OCI-LY1 (cell line): ENCODE results near the gene ZMIZ1.

ENCODE experiments used
- H2AFZ ChIP-seq: fragments of 200-600 bp; sonication (generic), shearing (Covaris generic); 2 replicates; pipeline ENCODE4 v1.6.0; 2014; ENCODE audit warnings: antibody characterized with exemption, mild to moderate bottlenecking, low read length
- H3F3A ChIP-seq: fragments of 200-600 bp; sonication (generic), shearing (Covaris generic); 2 replicates; pipeline ENCODE4 v1.6.0; 2014; ENCODE audit warnings: mild to moderate bottlenecking, antibody characterized with exemption, low read length, moderate library complexity; ENCODE audit not compliant: insufficient read depth
- H3K27ac ChIP-seq: fragments of 200-600 bp; sonication (generic); 2 replicates; pipeline ENCODE4 v1.5.1; 2014; ENCODE audit warnings: low read length, mixed run types, mild to moderate bottlenecking, low read depth; ENCODE audit not compliant: poor library complexity, severe bottlenecking
- H3K27me3 ChIP-seq: fragments of 200-600 bp; sonication (generic); 2 replicates; pipeline ENCODE4 v1.6.0; 2014; ENCODE audit warnings: antibody characterized with exemption, mild to moderate bottlenecking, low read length, moderate library complexity; ENCODE audit not compliant: insufficient read depth
- H3K36me3 ChIP-seq: fragments of 200-600 bp; sonication (generic); 2 replicates; pipeline ENCODE4 v1.6.1; 2014; ENCODE audit warnings: mild to moderate bottlenecking, antibody characterized with exemption, low read length, moderate library complexity, mixed read lengths; ENCODE audit not compliant: insufficient read depth
- H3K4me1 ChIP-seq: fragments of 200-600 bp; sonication (generic); 2 replicates; pipeline ENCODE4 v1.5.1; 2014; ENCODE audit warnings: mild to moderate bottlenecking, low read length, moderate library complexity; ENCODE audit not compliant: insufficient read depth, severe bottlenecking
- H3K4me2 ChIP-seq: fragments of 200-600 bp; sonication (generic), shearing (Covaris generic); 2 replicates; pipeline ENCODE4 v1.6.1; 2014; ENCODE audit warnings: low read length
- H3K4me3 ChIP-seq: fragments of 200-600 bp; sonication (generic); 2 replicates; pipeline ENCODE4 v1.5.1; 2014; ENCODE audit warnings: low read length, low read depth, mild to moderate bottlenecking, mixed read lengths; ENCODE audit not compliant: poor library complexity, severe bottlenecking
- H3K79me2 ChIP-seq: fragments of 200-600 bp; shearing (Covaris generic); 2 replicates; pipeline ENCODE4 v1.6.1; 2016; ENCODE audit warnings: mixed run types, low read length, mixed read lengths; ENCODE audit not compliant: insufficient read depth
- H3K9ac ChIP-seq: fragments of 200-600 bp; sonication (generic), shearing (Covaris generic); 2 replicates; pipeline ENCODE4 v1.6.1; 2014; ENCODE audit warnings: mild to moderate bottlenecking, low read length, mixed read lengths
- H3K9me2 ChIP-seq: fragments of 200-600 bp; sonication (generic), shearing (Covaris generic); 2 replicates; pipeline ENCODE4 v1.6.1; 2014; ENCODE audit warnings: low read depth, mild to moderate bottlenecking, low read length, mixed read lengths
- H3K9me3 ChIP-seq: fragments of 200-600 bp; shearing (Covaris generic); 2 replicates; pipeline ENCODE4 v1.6.1; 2014; ENCODE audit warnings: low read length, mixed read lengths
- H4K20me1 ChIP-seq: fragments of 200-600 bp; sonication (generic), shearing (Covaris generic); 2 replicates; pipeline ENCODE4 v1.6.0; 2016; ENCODE audit warnings: mild to moderate bottlenecking, low read length; ENCODE audit not compliant: insufficient read depth
- EZH2 ChIP-seq: fragments of 200-600 bp; sonication (generic), shearing (Covaris generic); IDR thresholded peaks from 2 replicates; pipeline ENCODE4 v1.8.0; 2017; ENCODE audit warnings: borderline replicate concordance, mixed run types, mild to moderate bottlenecking, antibody characterized with exemption, low read length, moderate library complexity, mixed read lengths
- TF ChIP-seq, protein P1 (sequence below): fragments of 200-600 bp; sonication (generic), shearing (Covaris generic); IDR thresholded peaks from 2 replicates; pipeline ENCODE4 v1.5.1; 2017; ENCODE audit warnings: mild to moderate bottlenecking, antibody characterized with exemption, low read length, moderate library complexity, mixed read lengths

Gene ZMIZ1

DNA sequence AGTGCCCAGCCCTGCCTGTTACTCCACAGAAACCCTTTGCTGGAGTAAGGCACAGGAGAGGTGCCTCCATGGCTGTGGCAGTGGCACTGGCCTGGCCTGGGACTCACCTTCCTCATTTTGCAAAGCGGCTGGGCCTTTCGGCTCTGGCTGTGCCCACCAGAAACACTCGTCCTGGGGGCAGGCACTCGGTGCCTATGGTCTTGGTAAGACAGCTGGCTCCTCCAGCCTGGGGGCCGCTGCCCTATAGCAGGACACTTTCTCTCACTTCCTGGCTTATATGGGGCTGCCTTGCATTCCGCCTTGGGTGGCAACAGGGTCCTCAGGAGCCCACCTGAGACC is 13.2 kb downstream of the ZMIZ1 start:
- Histone ChIP-seq H3K4me1 (peaks cover 9% of the 10 kb centered on the region), H4K20me1 (no peaks in the 10 kb centered on the region), H3K79me2 (no peaks in the 10 kb centered on the region), H3K9ac (no peak overlapping the region), H3K36me3 (no peaks in the 10 kb centered on the region), H3K4me3 (no peak overlapping the region), H3K27ac (no peak overlapping the region), H2AFZ (no peak overlapping the region), H3K27me3 (0 out of 2 replicates have a peak, but pooled peaks cover 4% of the 10 kb centered on the region), H3K9me3 (no peaks in the 10 kb centered on the region), H3K4me2 (no peak overlapping the region), H3K9me2 (no peaks in the 10 kb centered on the region), H3F3A (no peaks in the 10 kb centered on the region)
- no peak for TF ChIP-seq EZH2
- TF ChIP-seq, protein P1, sequence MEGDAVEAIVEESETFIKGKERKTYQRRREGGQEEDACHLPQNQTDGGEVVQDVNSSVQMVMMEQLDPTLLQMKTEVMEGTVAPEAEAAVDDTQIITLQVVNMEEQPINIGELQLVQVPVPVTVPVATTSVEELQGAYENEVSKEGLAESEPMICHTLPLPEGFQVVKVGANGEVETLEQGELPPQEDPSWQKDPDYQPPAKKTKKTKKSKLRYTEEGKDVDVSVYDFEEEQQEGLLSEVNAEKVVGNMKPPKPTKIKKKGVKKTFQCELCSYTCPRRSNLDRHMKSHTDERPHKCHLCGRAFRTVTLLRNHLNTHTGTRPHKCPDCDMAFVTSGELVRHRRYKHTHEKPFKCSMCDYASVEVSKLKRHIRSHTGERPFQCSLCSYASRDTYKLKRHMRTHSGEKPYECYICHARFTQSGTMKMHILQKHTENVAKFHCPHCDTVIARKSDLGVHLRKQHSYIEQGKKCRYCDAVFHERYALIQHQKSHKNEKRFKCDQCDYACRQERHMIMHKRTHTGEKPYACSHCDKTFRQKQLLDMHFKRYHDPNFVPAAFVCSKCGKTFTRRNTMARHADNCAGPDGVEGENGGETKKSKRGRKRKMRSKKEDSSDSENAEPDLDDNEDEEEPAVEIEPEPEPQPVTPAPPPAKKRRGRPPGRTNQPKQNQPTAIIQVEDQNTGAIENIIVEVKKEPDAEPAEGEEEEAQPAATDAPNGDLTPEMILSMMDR = no peak

DNA sequence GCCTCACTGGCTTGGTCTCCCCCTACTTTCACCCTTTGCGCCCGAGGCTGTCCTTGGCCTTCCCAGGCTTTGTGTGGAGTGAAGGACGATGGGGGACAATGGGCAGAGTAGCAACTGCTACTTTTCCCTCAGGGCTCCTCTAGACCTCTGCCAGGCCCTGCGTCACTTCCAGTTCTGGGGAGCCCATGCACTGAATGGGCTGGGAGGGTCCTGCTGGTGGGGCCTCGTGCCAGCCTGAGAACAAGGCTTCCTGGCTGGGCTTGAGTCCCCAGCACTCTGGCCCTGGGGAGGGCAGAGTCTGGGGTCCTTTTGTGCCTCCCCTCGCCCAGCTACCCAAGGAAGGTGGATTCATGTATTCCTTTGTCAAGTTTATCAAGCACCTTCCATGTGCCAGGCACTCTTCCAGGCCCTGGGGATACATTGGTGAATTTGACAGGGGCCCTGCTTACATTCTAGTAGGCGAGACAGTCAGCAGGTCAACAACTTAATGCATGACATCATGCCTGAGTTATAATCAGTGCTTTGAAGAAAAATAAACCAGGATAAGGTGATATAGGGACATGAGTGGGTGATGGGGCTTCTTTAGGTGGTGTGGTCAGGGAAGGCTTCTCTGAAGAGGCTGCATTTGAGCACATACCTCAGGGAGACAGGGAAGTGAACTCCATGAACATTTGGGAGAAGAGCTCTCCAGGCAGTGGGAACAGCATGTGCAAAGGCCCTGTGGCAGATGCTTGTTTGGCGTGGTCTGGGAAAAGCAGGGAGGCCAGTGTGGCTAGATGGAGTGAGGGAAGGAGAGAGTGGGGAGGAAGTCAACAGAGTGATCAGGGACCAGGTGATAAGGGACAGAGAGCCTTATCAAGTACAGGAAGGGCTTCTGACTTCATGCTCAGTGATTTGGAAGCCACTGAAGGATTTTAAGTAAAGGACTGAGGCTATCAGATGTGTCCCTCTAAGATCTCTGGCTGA is 14.1 kb downstream of the ZMIZ1 start:
- TF ChIP-seq EZH2 = no peak
- no peaks in the 10 kb centered on the region for H3F3A ChIP-seq
- H3K27ac ChIP-seq = no peak overlapping the region
- H4K20me1 ChIP-seq = no peaks in the 10 kb centered on the region
- H3K9ac ChIP-seq = no peak overlapping the region
- no peak overlapping the region for H2AFZ ChIP-seq
- no peak overlapping the region for H3K4me3 ChIP-seq
- no peaks in the 10 kb centered on the region for H3K9me2 ChIP-seq
- peaks cover 5% of the 10 kb centered on the region for H3K27me3 ChIP-seq
- peaks cover 9% of the 10 kb centered on the region for H3K4me1 ChIP-seq
- H3K79me2 ChIP-seq = no peaks in the 10 kb centered on the region
- no peak overlapping the region for H3K4me2 ChIP-seq
- H3K36me3 ChIP-seq = no peaks in the 10 kb centered on the region
- no peaks in the 10 kb centered on the region for H3K9me3 ChIP-seq

DNA sequence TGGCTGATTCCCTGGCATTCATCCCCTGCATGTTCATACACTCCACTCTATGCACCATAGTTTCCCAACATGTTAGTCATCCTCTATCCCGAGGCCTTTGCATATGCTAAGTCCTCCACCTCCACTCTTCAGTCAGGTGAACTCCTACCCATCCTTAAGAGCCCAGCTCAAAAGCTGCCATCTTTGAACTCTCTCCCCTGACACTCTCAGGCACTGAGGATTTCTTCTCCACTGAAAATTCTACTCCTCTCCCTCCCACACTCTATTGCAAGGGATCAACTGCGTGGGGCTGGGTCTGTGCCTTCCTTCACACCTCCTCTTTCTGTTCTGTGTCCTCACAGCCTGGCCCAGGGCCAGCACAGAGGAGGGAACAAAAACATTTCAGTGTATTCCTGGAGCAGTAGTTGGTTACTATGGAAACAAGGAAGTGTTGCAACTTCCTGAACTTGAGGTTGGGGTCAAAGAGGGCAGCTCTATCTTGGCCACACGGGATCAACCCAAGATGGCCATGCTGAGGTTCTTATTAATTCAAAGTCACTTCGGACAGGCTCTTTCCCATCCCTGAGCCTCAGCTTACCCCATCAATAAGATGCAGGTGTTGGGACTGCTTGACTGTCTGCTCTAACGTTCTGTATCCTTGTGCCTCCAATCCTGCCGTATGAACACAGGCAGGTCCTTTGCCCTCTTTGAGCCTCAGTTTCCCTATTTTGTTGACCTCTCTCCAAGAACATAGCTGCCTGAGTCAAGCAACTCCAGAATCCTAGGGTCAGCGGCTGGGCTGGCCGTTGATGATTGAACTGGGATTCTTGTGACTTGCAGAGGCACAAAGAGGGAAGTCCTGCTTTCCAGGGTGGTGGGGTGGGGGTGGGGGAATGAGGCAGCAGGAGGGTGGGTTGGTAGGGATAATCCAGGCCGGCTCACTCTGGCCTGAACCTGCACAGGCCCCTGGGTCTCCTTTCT is 15.5 kb downstream of the ZMIZ1 start:
- Histone ChIP-seq H2AFZ (no peak overlapping the region), H3K4me2 (no peak overlapping the region; the same call in 1 of the 2 replicates), H3F3A (no peaks in the 10 kb centered on the region), H3K27me3 (peaks cover 15% of the 10 kb centered on the region), H3K27ac (no peak overlapping the region), H3K9me2 (no peaks in the 10 kb centered on the region), H3K9me3 (no peaks in the 10 kb centered on the region), H3K4me3 (no peak overlapping the region), H3K79me2 (no peaks in the 10 kb centered on the region), H3K36me3 (no peaks in the 10 kb centered on the region), H3K9ac (no peak overlapping the region), H4K20me1 (no peaks in the 10 kb centered on the region), H3K4me1 (peaks cover 9% of the 10 kb centered on the region)
- TF ChIP-seq, protein P1 = no peak
- TF ChIP-seq EZH2 = no peak
